Effector CD8-positive, alpha-beta T cell (primary cell): ENCODE measurements around the gene MON2.
A peak's percentile ranks its signal among the peaks of the same experiment; 100 is the strongest.
"Not testable (repeated sequence)": the region's sequence is repeated elsewhere in the genome, so short reads cannot be mapped to it uniquely, and the experiment has no call there.

Experiments
- DNase-seq: peaks from one replicate; lab custom pipeline; 2025; lab: John Stamatoyannopoulos, UW
- total RNA-seq, 4 experiments: gene quantifications; one replicate each; lab custom pipeline; 2026; lab: John Stamatoyannopoulos, UW

The MON2 gene, protein sequence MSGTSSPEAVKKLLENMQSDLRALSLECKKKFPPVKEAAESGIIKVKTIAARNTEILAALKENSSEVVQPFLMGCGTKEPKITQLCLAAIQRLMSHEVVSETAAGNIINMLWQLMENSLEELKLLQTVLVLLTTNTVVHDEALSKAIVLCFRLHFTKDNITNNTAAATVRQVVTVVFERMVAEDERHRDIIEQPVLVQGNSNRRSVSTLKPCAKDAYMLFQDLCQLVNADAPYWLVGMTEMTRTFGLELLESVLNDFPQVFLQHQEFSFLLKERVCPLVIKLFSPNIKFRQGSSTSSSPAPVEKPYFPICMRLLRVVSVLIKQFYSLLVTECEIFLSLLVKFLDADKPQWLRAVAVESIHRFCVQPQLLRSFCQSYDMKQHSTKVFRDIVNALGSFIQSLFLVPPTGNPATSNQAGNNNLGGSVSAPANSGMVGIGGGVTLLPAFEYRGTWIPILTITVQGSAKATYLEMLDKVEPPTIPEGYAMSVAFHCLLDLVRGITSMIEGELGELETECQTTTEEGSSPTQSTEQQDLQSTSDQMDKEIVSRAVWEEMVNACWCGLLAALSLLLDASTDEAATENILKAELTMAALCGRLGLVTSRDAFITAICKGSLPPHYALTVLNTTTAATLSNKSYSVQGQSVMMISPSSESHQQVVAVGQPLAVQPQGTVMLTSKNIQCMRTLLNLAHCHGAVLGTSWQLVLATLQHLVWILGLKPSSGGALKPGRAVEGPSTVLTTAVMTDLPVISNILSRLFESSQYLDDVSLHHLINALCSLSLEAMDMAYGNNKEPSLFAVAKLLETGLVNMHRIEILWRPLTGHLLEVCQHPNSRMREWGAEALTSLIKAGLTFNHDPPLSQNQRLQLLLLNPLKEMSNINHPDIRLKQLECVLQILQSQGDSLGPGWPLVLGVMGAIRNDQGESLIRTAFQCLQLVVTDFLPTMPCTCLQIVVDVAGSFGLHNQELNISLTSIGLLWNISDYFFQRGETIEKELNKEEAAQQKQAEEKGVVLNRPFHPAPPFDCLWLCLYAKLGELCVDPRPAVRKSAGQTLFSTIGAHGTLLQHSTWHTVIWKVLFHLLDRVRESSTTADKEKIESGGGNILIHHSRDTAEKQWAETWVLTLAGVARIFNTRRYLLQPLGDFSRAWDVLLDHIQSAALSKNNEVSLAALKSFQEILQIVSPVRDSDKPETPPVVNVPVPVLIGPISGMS (N-terminal part only)
- 94.9 to 183 (median 143) reads per million in 4 experiments for total RNA-seq

DNA sequence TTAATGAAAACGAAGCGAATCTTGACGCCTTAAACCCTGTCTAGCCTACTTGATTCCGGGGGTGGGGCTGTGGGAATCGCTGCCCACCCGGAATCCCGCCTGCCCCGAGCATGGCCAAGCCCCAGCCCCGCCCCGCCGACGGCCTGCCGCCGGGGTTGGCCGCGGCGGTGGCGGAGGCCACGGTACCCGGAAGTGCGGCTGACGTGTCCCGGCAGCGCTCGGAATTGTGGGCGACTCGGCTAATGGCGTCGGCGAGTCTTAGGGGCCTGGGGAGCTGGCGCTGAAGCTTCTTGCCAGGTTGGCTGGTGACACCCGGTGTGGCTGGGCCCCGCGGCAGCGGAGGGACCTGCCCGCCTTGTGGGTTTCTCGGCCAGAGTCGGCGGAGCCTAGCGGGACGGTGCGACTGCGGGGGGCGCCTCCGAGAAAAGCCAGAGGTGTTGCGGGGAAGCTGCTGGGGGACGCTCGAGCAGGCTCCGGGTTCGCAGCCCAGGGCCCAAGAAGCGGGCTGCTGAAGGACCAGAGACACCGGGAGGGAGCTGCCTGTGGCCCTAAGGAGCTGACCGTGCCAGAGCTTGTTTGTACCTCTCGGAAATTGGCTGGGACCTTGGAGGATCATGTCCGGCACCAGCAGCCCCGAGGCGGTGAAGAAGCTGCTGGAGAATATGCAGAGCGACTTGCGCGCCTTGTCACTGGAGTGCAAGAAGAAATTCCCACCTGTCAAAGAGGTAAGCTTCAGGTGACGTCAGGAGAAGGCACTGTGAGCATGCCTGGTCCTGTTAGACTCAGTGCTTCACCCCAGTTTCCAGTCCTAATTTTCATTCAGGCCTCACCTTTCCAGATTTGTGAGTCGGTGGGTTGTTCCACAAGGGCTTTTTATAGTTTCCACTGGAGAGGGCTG, at the start of gene MON2:
Gene MON2, plus strand, starts transcription at position 233 of the 898 bp plus-strand sequence. Its CDS starts 382 bp downstream, at position 615.
- DNase-seq: peak; percentile 75

- DNase-seq: no peak
These were observed 40.5 kb upstream of the MON2 start for GRCh38 chr12:62426089-62426488.

- DNase-seq: no peak
These were observed 37.2 kb upstream of the MON2 start for GRCh38 chr12:62429457-62429856.

DNA sequence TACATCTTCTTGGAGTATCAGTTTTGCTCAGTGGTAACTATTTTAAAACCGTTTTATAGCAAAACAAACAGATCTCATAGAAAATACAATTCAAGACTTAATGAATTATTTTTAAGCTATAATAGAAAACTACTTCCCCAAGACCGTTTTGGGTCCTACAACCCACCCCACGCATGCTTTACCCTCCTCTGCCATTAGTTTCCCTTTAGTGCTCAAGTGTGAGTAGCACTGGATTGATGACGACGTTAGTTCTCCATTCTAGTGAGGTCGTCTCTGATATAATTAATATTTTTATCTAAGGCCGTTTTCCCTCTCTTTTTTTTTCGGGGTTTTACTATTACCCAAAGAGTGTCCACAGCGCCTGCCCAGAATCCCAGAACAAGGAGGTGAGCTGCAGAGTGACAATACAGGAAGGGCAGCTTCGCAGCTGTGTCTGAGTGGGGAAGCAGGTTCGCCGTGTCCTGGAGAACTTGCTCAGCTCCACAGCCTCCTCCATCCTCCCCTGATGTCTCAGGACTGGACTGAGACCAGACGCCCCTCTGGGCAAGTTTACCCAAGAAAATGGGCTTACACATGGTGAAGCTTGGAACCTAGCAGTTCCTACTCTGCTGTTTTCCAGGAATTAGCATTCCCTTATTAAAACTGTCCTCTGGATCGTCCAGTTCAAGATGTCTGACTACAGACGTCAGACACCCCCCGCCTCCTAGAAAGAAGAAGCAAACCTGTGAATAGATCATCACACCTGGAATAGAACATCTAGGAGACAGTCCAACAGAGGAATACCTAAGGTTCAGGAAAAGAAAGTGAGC, 31.9 kb upstream of the MON2 start:
- DNase-seq: no peak

DNA sequence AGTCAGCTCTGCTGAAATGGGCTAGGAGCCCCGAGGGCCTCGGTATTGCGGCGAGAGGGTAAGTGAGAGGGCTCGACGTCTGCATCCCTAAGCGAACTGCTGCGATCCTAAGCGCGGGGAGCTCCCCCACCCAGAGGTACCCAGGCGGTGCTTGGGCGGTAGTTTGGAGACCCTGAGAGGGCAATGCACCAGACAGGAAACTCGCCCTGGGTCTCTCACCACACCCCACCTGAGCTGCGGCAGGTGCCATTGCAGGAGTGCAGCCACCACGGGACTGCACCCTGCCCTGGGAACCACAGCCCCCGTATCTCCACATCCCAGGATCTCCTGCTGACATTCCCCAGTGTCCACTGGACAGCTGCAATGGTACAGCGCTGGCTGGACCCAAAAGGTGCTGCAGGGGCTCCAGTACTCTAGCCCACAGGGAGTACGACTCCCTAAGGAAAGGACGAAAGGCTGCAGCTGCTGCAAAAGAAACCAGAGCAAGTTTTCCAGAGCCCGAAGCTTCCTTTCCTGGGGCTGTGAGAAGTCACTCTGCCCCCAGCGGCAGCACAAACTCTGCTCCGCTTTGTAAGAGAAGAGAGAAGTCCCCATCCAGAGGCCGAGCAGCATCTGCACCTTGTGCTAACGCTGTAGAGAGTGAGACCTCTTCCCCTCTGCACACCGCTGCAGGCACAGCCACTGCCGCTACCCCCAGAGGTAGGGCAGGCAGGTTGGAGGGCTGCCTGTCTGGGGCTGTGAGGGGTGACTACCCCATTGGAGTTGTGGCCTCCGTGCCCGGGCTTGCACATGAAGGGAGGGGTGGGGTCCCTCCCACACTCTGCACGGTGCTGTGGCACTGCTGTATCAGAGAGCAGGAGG, 31.1 kb upstream of the MON2 start:
- no peak for DNase-seq

- DNase-seq: no peak
These were observed 30.5 kb upstream of the MON2 start for GRCh38 chr12:62436164-62436503.

- DNase-seq: peak; percentile 11
These were observed 28.4 kb upstream of the MON2 start for GRCh38 chr12:62438098-62438692.

GRCh38 chr12:62446754-62447452, 19.7 kb upstream of the MON2 start:
- no peak for DNase-seq

- DNase-seq: no peak
These were observed 18.2 kb upstream of the MON2 start for GRCh38 chr12:62448436-62448835.

GRCh38 chr12:62455429-62455828, 11.2 kb upstream of the MON2 start:
- DNase-seq: not testable (repeated sequence)

- no peak for DNase-seq
These were observed 8.0 kb upstream of the MON2 start for GRCh38 chr12:62458626-62459025.

DNA sequence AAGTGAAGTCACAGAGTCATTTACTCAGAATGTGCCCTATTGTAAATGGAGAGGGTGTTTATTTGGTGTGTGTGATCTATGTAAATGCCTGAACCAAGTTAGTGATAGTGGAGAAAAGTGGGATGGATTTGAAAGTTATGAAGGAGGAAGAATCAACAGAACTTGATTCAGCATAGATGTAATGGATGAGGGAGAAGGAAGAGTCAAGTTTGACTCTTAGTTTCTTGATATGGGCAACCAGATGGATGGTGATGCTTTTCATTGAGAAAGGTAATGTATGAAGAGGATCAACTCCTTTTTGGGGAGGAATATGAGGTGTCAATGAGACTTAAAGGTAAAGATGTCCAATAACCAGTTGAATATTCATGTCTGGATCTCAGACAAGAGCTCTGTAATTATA, 6.7 kb upstream of the MON2 start:
- no peak for DNase-seq

GRCh38 chr12:62461171-62461837, 5.3 kb upstream of the MON2 start:
- not testable (repeated sequence) for DNase-seq

DNA sequence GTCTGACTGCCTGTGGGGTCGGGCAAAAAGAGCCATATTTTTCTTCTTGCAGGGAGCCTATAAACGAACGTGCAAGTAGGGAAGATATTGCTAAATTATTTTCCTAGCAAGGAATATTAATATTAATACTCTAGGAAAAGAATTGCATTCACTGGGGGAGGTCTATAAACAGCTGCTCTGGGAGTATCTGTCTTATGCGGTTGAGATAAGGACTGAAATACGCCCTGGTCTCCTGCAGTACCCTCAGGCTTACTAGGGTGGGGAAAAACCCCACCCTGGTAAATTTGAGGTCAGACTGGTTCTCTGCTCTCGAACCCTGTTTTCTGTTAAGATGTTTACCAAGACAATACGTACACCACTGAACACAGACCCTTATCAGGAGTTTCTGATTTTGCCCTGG, 3.4 kb upstream of the MON2 start:
- not testable (repeated sequence) for DNase-seq

DNA sequence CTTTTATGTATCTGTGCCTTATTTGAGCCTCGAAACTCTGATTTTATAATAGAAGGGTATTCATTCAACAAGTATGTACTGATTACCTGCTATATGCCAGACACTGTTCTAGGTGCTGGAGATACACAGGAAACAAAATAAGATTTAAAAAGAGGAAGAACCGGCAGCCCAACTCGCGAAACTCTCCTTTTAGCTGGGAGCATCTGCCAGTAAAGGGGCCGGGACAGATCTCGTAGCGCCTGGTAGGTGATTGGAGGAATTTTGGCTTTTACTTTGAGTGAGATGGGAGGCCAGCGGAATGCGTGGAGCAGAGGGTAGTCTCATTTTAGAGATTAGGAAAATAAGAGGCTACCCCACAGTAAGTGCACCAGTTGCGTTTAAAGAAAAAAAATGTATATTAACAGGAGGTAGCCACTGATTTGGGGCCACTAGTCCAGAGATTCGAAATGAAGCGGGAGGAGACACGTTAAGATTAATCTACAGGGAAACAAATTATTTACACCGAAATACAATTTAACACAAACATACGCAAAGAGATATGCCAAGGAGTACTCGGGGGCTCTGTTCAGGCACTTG, 520 bp upstream of the MON2 start:
- peak; percentile 5 for DNase-seq

- DNase-seq: no peak
These were observed 1.8 kb downstream of the MON2 start for GRCh38 chr12:62468397-62468796.

DNA sequence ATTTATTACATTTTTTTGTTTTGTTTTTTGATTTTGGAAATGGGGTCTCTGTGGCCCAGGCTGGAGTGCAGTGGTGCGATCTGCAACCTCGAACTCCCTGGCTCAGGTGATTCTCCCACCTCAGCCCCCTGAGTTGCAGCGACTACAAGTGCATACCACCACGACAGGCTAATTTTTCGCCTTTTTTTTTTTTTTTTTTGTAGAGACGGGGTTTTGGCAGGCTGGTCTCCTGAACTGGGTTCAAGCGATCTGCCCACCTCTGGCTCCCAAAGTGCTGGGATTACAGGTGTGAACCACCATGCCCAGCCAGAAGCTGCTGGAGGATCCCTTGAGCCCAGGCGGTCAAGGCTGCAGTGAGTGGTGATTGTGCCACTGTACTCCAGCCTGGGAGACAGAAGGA, 2.3 kb downstream of the MON2 start:
- DNase-seq: no peak
